WTC11 (cell line): ENCODE results near the gene TREML1. TPM values are rescaled to one million over a fixed set of nuclear protein-coding genes. Genes with fewer than 3 reads are reported as not detected.

Experiments used
- ATAC-seq: fragments of 200-7000 bp; cut with Tn5 transposase; 2 replicates; pipeline ENCODE4 v1.10.0; 2021; ENCODE audit warnings: mild to moderate bottlenecking, moderate library complexity
- CTCF ChIA-PET: fragments of 300-600 bp; sonication (Branson Sonifier 250); formaldehyde crosslinking; loops from one replicate; lab custom pipeline; 2021; ENCODE audit warnings: antibody characterized with exemption; lab: Charles Lee
- POLR2A ChIA-PET: fragments of 350-600 bp; sonication (Branson Sonifier 250); formaldehyde crosslinking; loops from one replicate; lab custom pipeline; 2021; ENCODE audit warnings: antibody characterized with exemption; lab: Charles Lee
- DNase-seq: peaks from one replicate; pipeline ENCODE4 v3.0.0; 2021; ENCODE audit warnings: low spot score
- H3K27ac Mint-ChIP-seq: 2 replicates; pipeline ENCODE4 v1.8.0; 2021; ENCODE audit warnings: mixed read lengths
- H3K27me3 Mint-ChIP-seq: 2 replicates; pipeline ENCODE4 v1.8.0; 2021; ENCODE audit warnings: low read depth, mild to moderate bottlenecking, moderate library complexity, mixed read lengths
- H3K36me3 Mint-ChIP-seq: 2 replicates; pipeline ENCODE4 v1.8.0; 2021; ENCODE audit warnings: mixed read lengths
- H3K4me1 Mint-ChIP-seq: 2 replicates; pipeline ENCODE4 v1.8.0; 2022; ENCODE audit warnings: mixed read lengths
- H3K4me3 Mint-ChIP-seq: 2 replicates; pipeline ENCODE4 v1.8.0; 2021; ENCODE audit warnings: mild to moderate bottlenecking, moderate library complexity, mixed read lengths
- H3K9me3 Mint-ChIP-seq: 2 replicates; pipeline ENCODE4 v1.8.0; 2021; ENCODE audit warnings: mixed read lengths
- CREM ChIP-seq: sonication (generic); formaldehyde crosslinking; IDR thresholded peaks from 2 replicates; pipeline ENCODE4 v1.8.1; 2022; ENCODE audit warnings: mild to moderate bottlenecking, missing genetic modification reagents, moderate library complexity
- FOXK1 ChIP-seq: sonication (generic); formaldehyde crosslinking; IDR thresholded peaks from 2 replicates; pipeline ENCODE4 v1.8.0; 2022; ENCODE audit warnings: mild to moderate bottlenecking, moderate library complexity, missing genetic modification reagents
- FOXP1 ChIP-seq: sonication (generic); formaldehyde crosslinking; IDR thresholded peaks from 2 replicates; pipeline ENCODE4 v1.8.0; 2022; ENCODE audit warnings: missing genetic modification reagents, mild to moderate bottlenecking, moderate library complexity, borderline replicate concordance
- SMAD3 ChIP-seq: sonication (generic); formaldehyde crosslinking; IDR thresholded peaks from 2 replicates; pipeline ENCODE4 v1.8.0; 2022; ENCODE audit warnings: missing genetic modification reagents, mild to moderate bottlenecking, borderline replicate concordance
- TCF7 ChIP-seq: sonication (generic); formaldehyde crosslinking; IDR thresholded peaks from 2 replicates; pipeline ENCODE4 v1.8.0; 2022; ENCODE audit warnings: mild to moderate bottlenecking, low read depth, missing genetic modification reagents, moderate library complexity
- TEAD1 ChIP-seq: sonication (generic); formaldehyde crosslinking; IDR thresholded peaks from 2 replicates; pipeline ENCODE4 v1.8.0; 2022; ENCODE audit warnings: mild to moderate bottlenecking, missing genetic modification reagents
- ZNF138 ChIP-seq: sonication (generic); formaldehyde crosslinking; conservative IDR thresholded peaks from 2 replicates; pipeline ENCODE4 v1.8.1; 2022; ENCODE audit warnings: mild to moderate bottlenecking, moderate library complexity, missing genetic modification reagents
- ZNF317 ChIP-seq: sonication (generic); formaldehyde crosslinking; IDR thresholded peaks from 2 replicates; pipeline ENCODE4 v1.8.1; 2023; ENCODE audit warnings: low read depth, mild to moderate bottlenecking, moderate library complexity, missing genetic modification reagents, borderline replicate concordance
- ZNF671 ChIP-seq: fragments of 250-450 bp; sonication (Bioruptor Pico); IDR thresholded peaks from 2 replicates; pipeline ENCODE4 v1.8.0; 2021; ENCODE audit warnings: mild to moderate bottlenecking
- total RNA-seq: library from RNA; stranded (reverse); gene quantifications from 3 replicates; pipeline ENCODE4 v1.2.3, GENCODE V29; 2021
- TF ChIP-seq, protein P1 (sequence below): sonication (generic); formaldehyde crosslinking; IDR thresholded peaks from 2 replicates; pipeline ENCODE4 v1.8.1; 2022; ENCODE audit warnings: mild to moderate bottlenecking, moderate library complexity, missing genetic modification reagents
- TF ChIP-seq, protein P2 (sequence below): sonication (generic); formaldehyde crosslinking; IDR thresholded peaks from 2 replicates; pipeline ENCODE4 v1.8.0; 2022; ENCODE audit warnings: mild to moderate bottlenecking, missing genetic modification reagents
- TF ChIP-seq, protein P3 (sequence below): fragments of 250-450 bp; sonication (Bioruptor Pico); IDR thresholded peaks from 2 replicates; pipeline ENCODE4 v1.9.0; 2021; ENCODE audit warnings: mild to moderate bottlenecking
- TF ChIP-seq, protein P4 (sequence below): sonication (generic); formaldehyde crosslinking; conservative IDR thresholded peaks from 2 replicates; pipeline ENCODE4 v1.8.1; 2022; ENCODE audit warnings: mild to moderate bottlenecking, missing genetic modification reagents
- TF ChIP-seq, protein P5 (sequence below): sonication (generic); formaldehyde crosslinking; IDR thresholded peaks from 2 replicates; pipeline ENCODE4 v1.8.0; 2023; ENCODE audit warnings: mild to moderate bottlenecking, missing genetic modification reagents
- TF ChIP-seq, protein P6 (sequence below): sonication (generic); formaldehyde crosslinking; IDR thresholded peaks from 2 replicates; pipeline ENCODE4 v1.8.1; 2023; ENCODE audit warnings: mild to moderate bottlenecking, missing genetic modification reagents
- TF ChIP-seq, protein P7 (sequence below): sonication (generic); formaldehyde crosslinking; IDR thresholded peaks from 2 replicates; pipeline ENCODE4 v1.8.1; 2023; ENCODE audit warnings: mild to moderate bottlenecking, missing genetic modification reagents, borderline replicate concordance

The TREML1 gene
- total RNA-seq, 1 experiment from 2014 or later = not detected

DNA sequence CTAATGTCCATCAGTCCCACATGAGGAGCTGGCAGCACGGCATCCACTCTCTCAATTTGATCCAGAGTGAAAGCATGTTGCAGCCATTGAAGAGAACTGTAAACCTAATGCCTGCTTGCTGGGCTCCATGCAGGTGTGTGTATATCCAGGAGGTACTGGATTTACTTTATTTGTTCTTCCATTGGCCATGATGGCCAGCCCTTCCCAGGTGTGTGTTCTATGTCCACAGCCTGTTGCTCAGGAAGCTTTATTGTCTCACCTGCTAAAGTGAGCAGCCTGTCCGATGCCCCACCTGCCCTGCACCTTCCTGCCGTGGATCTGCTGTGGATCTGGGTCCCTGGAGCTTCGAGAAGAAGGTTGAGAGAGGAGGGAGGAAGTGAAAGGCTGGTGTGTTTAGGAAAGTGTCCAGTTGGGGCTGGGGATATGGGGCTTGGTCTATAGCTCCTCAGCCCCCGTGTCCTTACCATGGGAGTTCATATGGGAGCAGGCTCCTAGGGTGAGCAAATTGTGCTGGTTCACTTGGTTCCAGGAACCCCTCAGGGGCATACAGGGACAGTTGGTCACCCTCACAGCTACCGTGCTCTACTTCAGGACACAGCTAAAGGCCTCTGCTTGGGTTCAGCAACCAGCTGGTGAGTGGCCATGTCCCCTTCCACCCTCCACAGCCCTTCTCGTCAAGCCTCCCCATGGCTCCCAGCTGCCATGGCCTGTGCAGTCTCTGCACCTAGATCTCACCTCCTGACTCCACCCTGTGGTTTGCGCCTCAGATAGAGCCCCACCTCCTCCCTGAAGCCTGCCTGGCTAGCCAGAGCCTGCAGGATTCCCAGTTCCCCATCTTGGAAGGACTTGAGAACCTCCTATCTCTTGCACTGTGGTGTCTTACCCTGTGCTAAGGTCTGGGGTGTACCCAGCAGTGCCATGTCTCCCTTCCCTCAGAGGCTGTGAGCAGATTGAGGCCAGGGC is 34.1 kb upstream of the TREML1 start:
- Mint-ChIP-seq H3K4me1 (no peaks in the 10 kb centered on the region), H3K9me3 (peaks cover 18% of the 10 kb centered on the region), H3K27ac (no peak overlapping the region), H3K4me3 (no peak overlapping the region), H3K36me3 (peaks cover 18% of the 10 kb centered on the region), H3K27me3 (no peaks in the 10 kb centered on the region; the same call in 1 of the 2 replicates)
- POLR2A ChIA-PET = interaction anchor here (0.8 kb wide), 1 partner anchor 17 kb away, joined by 3 read pairs; no protein-coding TSS in a partner anchor
- CTCF ChIA-PET = interaction anchor here (1.2 kb wide), 1 partner anchor 87 kb away, joined by 3 read pairs; no protein-coding TSS in a partner anchor
- TF ChIP-seq, protein P1, sequence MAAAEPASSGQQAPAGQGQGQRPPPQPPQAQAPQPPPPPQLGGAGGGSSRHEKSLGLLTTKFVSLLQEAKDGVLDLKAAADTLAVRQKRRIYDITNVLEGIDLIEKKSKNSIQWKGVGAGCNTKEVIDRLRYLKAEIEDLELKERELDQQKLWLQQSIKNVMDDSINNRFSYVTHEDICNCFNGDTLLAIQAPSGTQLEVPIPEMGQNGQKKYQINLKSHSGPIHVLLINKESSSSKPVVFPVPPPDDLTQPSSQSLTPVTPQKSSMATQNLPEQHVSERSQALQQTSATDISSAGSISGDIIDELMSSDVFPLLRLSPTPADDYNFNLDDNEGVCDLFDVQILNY (CRISPR knock-in tag) = no peak
- no peak for TF ChIP-seq TEAD1
- TF ChIP-seq FOXK1 (CRISPR knock-in tag) = no peak
- TF ChIP-seq, protein P2, sequence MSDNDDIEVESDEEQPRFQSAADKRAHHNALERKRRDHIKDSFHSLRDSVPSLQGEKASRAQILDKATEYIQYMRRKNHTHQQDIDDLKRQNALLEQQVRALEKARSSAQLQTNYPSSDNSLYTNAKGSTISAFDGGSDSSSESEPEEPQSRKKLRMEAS = no peak
- TF ChIP-seq SMAD3 (CRISPR knock-in tag) = no peak
- TF ChIP-seq CREM = no peak
- TF ChIP-seq FOXP1 (CRISPR knock-in tag) = no peak
- no peak for TF ChIP-seq ZNF317 (CRISPR knock-in tag)
- TF ChIP-seq TCF7 (CRISPR knock-in tag) = no peak
- ATAC-seq (no peak), DNase-seq (no peak)

DNA sequence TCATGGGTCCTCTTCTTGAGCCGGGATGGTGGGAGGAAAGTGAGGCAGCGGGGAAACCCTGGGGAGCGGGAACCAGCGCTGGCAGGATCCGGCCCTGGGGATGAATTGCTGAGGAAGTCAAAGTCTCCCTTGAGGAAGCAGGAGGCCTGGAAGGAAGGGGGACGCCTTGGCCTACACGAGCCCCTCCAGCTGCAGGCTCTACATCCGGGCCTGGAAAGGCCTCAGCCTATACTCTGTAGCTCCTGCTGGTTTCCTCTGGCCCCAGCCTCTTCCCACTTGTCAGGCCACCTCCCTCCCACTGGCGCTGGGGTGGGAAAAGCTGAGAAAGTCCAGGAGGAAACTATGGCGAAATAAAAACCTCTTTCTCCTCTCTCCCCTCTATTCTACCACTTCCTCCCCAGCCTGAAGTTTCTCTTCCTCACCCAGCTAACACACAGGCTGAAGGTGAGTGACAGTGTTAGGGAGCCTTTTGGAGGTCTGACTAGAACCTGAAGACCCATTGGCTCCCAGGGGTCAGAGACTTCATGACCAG is 31.9 kb upstream of the TREML1 start:
- ATAC-seq (no peak), DNase-seq (no peak)
- Mint-ChIP-seq H3K9me3 (peaks cover 18% of the 10 kb centered on the region), H3K27me3 (no peaks in the 10 kb centered on the region; the same call in 1 of the 2 replicates), H3K27ac (no peak overlapping the region), H3K4me3 (no peak overlapping the region), H3K36me3 (peaks cover 18% of the 10 kb centered on the region), H3K4me1 (peaks cover 9% of the 10 kb centered on the region; the same call in 1 of the 2 replicates)
- ChIA-PET CTCF (interaction anchor here (1.5 kb wide), 1 partner anchor 85 kb away, joined by 5 read pairs; no protein-coding TSS in a partner anchor), POLR2A (no interaction called here)
- TF ChIP-seq, protein P3, sequence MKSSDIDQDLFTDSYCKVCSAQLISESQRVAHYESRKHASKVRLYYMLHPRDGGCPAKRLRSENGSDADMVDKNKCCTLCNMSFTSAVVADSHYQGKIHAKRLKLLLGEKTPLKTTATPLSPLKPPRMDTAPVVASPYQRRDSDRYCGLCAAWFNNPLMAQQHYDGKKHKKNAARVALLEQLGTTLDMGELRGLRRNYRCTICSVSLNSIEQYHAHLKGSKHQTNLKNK (CRISPR knock-in tag) = no peak
- TF ChIP-seq, protein P4, sequence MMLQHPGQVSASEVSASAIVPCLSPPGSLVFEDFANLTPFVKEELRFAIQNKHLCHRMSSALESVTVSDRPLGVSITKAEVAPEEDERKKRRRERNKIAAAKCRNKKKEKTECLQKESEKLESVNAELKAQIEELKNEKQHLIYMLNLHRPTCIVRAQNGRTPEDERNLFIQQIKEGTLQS (CRISPR knock-in tag) = no peak
- no peak for TF ChIP-seq ZNF671 (CRISPR knock-in tag)
- TF ChIP-seq, protein P5, sequence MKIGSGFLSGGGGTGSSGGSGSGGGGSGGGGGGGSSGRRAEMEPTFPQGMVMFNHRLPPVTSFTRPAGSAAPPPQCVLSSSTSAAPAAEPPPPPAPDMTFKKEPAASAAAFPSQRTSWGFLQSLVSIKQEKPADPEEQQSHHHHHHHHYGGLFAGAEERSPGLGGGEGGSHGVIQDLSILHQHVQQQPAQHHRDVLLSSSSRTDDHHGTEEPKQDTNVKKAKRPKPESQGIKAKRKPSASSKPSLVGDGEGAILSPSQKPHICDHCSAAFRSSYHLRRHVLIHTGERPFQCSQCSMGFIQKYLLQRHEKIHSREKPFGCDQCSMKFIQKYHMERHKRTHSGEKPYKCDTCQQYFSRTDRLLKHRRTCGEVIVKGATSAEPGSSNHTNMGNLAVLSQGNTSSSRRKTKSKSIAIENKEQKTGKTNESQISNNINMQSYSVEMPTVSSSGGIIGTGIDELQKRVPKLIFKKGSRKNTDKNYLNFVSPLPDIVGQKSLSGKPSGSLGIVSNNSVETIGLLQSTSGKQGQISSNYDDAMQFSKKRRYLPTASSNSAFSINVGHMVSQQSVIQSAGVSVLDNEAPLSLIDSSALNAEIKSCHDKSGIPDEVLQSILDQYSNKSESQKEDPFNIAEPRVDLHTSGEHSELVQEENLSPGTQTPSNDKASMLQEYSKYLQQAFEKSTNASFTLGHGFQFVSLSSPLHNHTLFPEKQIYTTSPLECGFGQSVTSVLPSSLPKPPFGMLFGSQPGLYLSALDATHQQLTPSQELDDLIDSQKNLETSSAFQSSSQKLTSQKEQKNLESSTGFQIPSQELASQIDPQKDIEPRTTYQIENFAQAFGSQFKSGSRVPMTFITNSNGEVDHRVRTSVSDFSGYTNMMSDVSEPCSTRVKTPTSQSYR (CRISPR knock-in tag) = no peak

DNA sequence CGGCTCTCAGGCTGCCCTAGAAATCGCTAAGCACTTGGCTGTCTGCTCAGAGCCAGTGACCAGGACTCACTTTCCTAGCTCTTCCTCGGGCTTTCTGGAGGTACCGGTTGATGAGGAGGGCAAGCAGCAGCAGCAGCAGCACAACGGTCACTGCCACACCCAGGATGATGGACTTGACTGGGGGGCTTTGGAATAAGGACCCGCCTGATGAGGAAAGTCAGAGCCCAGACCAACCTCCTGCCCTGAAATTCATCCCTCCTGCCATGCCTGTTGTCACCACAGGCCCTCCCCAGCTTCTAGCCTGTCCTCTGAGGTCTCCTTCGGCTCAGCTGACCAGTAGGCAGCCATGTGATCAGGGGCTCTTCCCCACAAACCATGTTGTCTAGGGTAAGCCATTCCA is 30.6 kb upstream of the TREML1 start:
- ATAC-seq = no peak
- POLR2A ChIA-PET = no interaction called here
- TF ChIP-seq, protein P6, sequence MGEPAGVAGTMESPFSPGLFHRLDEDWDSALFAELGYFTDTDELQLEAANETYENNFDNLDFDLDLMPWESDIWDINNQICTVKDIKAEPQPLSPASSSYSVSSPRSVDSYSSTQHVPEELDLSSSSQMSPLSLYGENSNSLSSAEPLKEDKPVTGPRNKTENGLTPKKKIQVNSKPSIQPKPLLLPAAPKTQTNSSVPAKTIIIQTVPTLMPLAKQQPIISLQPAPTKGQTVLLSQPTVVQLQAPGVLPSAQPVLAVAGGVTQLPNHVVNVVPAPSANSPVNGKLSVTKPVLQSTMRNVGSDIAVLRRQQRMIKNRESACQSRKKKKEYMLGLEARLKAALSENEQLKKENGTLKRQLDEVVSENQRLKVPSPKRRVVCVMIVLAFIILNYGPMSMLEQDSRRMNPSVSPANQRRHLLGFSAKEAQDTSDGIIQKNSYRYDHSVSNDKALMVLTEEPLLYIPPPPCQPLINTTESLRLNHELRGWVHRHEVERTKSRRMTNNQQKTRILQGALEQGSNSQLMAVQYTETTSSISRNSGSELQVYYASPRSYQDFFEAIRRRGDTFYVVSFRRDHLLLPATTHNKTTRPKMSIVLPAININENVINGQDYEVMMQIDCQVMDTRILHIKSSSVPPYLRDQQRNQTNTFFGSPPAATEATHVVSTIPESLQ (CRISPR knock-in tag) = no peak
- no peak for TF ChIP-seq ZNF138 (CRISPR knock-in tag)
- TF ChIP-seq, protein P7, sequence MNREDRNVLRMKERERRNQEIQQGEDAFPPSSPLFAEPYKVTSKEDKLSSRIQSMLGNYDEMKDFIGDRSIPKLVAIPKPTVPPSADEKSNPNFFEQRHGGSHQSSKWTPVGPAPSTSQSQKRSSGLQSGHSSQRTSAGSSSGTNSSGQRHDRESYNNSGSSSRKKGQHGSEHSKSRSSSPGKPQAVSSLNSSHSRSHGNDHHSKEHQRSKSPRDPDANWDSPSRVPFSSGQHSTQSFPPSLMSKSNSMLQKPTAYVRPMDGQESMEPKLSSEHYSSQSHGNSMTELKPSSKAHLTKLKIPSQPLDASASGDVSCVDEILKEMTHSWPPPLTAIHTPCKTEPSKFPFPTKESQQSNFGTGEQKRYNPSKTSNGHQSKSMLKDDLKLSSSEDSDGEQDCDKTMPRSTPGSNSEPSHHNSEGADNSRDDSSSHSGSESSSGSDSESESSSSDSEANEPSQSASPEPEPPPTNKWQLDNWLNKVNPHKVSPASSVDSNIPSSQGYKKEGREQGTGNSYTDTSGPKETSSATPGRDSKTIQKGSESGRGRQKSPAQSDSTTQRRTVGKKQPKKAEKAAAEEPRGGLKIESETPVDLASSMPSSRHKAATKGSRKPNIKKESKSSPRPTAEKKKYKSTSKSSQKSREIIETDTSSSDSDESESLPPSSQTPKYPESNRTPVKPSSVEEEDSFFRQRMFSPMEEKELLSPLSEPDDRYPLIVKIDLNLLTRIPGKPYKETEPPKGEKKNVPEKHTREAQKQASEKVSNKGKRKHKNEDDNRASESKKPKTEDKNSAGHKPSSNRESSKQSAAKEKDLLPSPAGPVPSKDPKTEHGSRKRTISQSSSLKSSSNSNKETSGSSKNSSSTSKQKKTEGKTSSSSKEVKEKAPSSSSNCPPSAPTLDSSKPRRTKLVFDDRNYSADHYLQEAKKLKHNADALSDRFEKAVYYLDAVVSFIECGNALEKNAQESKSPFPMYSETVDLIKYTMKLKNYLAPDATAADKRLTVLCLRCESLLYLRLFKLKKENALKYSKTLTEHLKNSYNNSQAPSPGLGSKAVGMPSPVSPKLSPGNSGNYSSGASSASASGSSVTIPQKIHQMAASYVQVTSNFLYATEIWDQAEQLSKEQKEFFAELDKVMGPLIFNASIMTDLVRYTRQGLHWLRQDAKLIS (CRISPR knock-in tag) = no peak

More for the DNA sequence above, 30.6 kb upstream of the TREML1 start:
- Mint-ChIP-seq H3K36me3 (peaks cover 10% of the 10 kb centered on the region), H3K9me3 (peaks cover 11% of the 10 kb centered on the region), H3K27ac (no peak overlapping the region), H3K4me1 (peaks cover 9% of the 10 kb centered on the region; the same call in 1 of the 2 replicates), H3K4me3 (no peak overlapping the region), H3K27me3 (no peaks in the 10 kb centered on the region)
- CTCF ChIA-PET = no interaction called here
- no peak for DNase-seq
